Activated CD4-positive, alpha-beta T cell treated with anti-CD3 and anti-CD28 coated beads, Interleukin-2, amount 10 ng/mL, durations not matched to agents 24 days and 14 days (primary cell): ENCODE data around the gene IQGAP2. TPM values are rescaled to one million over a fixed set of nuclear protein-coding genes. Genes with fewer than 3 reads are reported as not detected.
"Not testable (repeated sequence)": the region's sequence is repeated elsewhere in the genome, so short reads cannot be mapped to it uniquely, and the experiment has no call there.

Experiments
- DNase-seq: peaks from one replicate; pipeline ENCODE4 v3.0.0; 2022
- H3K27ac Mint-ChIP-seq: one replicate; pipeline ENCODE4 v1.8.0; 2022; ENCODE audit warnings: mild to moderate bottlenecking, mixed read lengths
- H3K27me3 Mint-ChIP-seq: one replicate; pipeline ENCODE4 v1.8.0; 2022; ENCODE audit warnings: mixed read lengths
- H3K36me3 Mint-ChIP-seq: one replicate; pipeline ENCODE4 v1.8.0; 2022; ENCODE audit warnings: low read depth, mild to moderate bottlenecking, mixed read lengths
- H3K4me1 Mint-ChIP-seq: one replicate; pipeline ENCODE4 v1.8.0; 2021; ENCODE audit warnings: mixed read lengths
- H3K4me3 Mint-ChIP-seq: one replicate; pipeline ENCODE4 v1.8.0; 2022; ENCODE audit warnings: mild to moderate bottlenecking, moderate library complexity, mixed read lengths
- H3K9me3 Mint-ChIP-seq: one replicate; pipeline ENCODE4 v1.8.0; 2021; ENCODE audit warnings: mixed read lengths
- intact Hi-C: fragments of 100-400 bp; cut with micrococcal nuclease; formaldehyde crosslinking; loops from one replicate; pipeline ENCODE4 v1.15.1; 2023
- total RNA-seq: library from RNA; stranded (reverse); gene quantifications from 2 replicates; pipeline ENCODE4 v1.2.3, GENCODE V29; 2022

Gene IQGAP2
- total RNA-seq, 1 donor from 2014 or later = 37.3 TPM

DNA sequence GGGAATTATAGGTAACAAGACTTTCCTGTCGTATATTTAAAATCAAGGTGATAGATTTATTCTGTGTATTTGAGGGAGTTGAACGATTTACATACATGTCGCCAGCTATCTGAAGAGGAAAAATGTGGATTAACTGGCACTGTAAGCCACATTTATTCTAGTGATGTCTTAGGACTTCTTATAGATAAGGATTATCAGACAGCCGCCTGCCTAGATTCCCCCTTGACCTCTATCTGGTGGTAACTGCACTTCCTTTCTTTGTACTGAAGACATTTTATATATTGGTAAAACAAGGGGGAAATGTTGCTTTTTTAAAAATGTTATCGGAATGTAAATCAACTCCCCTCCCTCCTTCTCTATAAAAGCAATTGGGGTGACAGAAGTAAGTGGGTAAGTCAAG, 259.4 kb downstream of the IQGAP2 start:
- Mint-ChIP-seq H3K27me3 (no peaks in the 10 kb centered on the region), H3K4me1 (no peaks in the 10 kb centered on the region), H3K36me3 (peaks cover 41% of the 10 kb centered on the region), H3K9me3 (no peaks in the 10 kb centered on the region), H3K27ac (no peak overlapping the region), H3K4me3 (no peak overlapping the region)
- no peak for DNase-seq
- intact Hi-C loops = no loop called here

DNA sequence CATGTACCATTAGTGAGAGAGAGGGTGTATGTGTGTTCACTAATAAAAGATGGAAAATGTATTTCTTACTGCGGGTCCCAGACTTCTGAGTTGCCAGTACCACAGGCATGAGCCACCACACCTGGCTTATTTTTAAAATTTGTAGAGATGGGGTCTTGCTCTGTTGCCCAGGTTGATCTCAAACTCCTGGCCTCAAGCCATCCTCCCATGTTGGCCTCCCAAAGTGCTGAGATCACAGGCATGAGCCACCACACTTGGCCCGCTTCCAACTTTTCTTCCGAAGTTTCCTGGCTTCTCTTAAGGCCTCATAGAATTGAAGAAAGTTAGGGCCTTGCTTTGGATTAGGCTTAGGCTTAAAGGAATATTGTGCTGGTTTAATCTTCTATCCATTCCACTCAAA, 260.5 kb downstream of the IQGAP2 start:
- Mint-ChIP-seq H3K4me1 (no peaks in the 10 kb centered on the region), H3K9me3 (no peaks in the 10 kb centered on the region), H3K27me3 (no peaks in the 10 kb centered on the region), H3K27ac (no peak overlapping the region), H3K36me3 (peaks cover 39% of the 10 kb centered on the region), H3K4me3 (no peak overlapping the region)
- no peak for DNase-seq
- intact Hi-C loops = no loop called here

DNA sequence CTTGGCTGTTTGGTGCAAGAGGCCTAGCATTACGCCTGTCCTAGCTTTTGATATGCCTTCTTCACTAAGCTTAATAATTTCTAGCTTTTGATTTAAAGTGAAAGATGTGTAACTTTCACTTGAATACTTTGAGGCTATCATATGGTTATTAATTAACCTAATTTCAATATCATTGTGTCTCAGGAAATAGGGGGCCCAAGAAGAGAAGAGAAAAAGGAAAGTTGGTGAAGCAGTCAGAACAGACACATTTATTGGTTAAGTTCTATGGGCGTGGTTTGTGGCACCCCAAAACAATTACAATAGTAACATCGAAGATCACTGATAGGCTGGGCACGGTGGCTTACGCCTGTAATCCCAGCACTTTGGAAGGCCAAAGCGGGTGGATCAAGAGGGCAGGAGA, 261.0 kb downstream of the IQGAP2 start:
- Mint-ChIP-seq H3K36me3 (peaks cover 42% of the 10 kb centered on the region), H3K4me1 (no peaks in the 10 kb centered on the region), H3K4me3 (no peak overlapping the region), H3K27me3 (no peaks in the 10 kb centered on the region), H3K9me3 (no peaks in the 10 kb centered on the region), H3K27ac (no peak overlapping the region)
- intact Hi-C loops = no loop called here
- no peak for DNase-seq

DNA sequence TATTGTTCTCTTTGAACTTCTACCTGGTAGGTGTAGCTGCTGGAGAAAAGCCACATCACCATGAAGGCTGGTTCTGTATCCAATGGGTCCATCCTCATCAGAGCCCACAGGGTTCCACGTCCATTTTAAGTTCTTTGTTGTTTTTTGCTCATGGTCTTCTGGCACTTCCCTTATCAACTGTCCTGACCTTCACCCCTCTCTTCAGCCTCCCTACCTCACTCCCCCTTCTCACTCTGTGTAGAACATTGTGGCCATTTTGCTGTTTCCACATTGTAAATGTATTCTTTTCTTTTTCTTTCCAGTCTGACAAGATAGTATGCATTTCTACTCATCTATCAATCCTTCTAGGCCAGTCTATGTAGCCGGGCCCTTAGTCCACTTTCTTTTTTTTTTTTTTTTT, 264.4 kb downstream of the IQGAP2 start:
- Mint-ChIP-seq H3K36me3 (peaks cover 62% of the 10 kb centered on the region), H3K27me3 (no peaks in the 10 kb centered on the region)

DNA sequence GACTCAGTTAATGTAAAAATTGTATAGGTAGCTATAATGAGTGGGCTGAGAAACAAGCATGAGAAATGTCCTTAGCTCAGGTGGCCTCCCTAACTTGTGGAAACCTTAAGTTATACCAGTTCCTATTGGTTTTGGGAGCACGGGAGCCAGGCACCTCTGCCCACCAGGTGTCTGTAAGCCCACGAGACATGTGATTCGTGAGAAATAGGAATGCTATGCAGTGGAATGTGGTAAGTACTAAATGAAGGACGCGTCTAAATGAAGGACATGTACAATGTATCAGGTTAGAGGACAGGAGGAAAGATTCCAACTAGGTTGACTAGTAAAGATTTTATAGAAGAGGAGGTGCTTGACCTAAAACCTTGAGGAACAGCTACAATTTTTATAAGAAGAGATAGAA, 266.2 kb downstream of the IQGAP2 start:
- no peaks in the 10 kb centered on the region for H3K9me3 Mint-ChIP-seq
- H3K36me3 Mint-ChIP-seq = peaks cover 65% of the 10 kb centered on the region
- H3K4me1 Mint-ChIP-seq = no peaks in the 10 kb centered on the region
- DNase-seq = no peak
- H3K27me3 Mint-ChIP-seq = no peaks in the 10 kb centered on the region
- intact Hi-C loops = no loop called here
- no peak overlapping the region for H3K27ac Mint-ChIP-seq
- H3K4me3 Mint-ChIP-seq = no peak overlapping the region

More for the DNA sequence above, 264.4 kb downstream of the IQGAP2 start:
- H3K27ac Mint-ChIP-seq = no peak overlapping the region
- no peak overlapping the region for H3K4me3 Mint-ChIP-seq
- no peak for DNase-seq
- no peaks in the 10 kb centered on the region for H3K4me1 Mint-ChIP-seq
- intact Hi-C loops = no loop called here
- no peaks in the 10 kb centered on the region for H3K9me3 Mint-ChIP-seq

DNA sequence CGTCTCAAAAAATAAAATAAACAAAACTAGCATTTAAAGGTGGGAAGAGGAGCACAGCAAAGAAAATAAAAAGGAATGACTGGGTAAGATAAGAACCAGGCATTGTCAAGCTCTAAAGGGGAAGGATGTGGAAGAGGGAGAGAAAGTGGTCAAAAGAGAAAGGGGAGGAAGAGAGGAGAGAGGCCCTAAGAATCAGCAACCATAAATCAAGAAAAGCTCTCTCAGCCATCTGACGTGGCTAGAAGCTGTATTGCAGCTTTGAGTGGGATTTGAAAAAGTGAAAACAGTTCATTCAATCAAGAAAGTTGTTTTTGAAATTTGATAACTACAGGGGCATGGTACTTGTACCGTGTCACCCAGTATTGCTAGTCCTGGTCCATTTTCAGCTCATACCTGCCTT, 267.4 kb downstream of the IQGAP2 start:
- H3K9me3 Mint-ChIP-seq = no peaks in the 10 kb centered on the region
- no peaks in the 10 kb centered on the region for H3K27me3 Mint-ChIP-seq
- H3K4me3 Mint-ChIP-seq = no peak overlapping the region
- H3K36me3 Mint-ChIP-seq = peaks cover 62% of the 10 kb centered on the region
- no peak for DNase-seq
- no peaks in the 10 kb centered on the region for H3K4me1 Mint-ChIP-seq
- intact Hi-C loops = no loop called here
- H3K27ac Mint-ChIP-seq = no peak overlapping the region

DNA sequence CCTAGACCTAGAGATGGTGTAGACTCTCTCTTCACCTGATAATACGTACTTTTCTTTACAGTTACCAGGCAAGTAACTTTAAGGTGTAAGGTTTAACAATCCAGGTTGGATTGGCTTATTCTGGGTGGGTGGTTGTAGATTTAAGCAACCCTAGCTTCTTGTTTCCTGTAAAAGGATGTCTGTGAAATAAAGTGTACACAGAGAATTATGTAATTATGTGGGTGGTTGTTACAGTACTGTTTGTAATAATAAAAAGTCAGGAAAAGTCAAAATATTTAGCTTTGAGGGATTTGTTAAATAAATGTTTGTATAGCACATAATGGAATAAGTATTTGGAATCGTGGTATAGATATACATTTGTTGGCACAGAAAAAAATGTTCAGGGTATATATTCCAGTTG, 269.2 kb downstream of the IQGAP2 start:
- H3K36me3 Mint-ChIP-seq = peaks cover 69% of the 10 kb centered on the region
- H3K27ac Mint-ChIP-seq = no peak overlapping the region
- H3K9me3 Mint-ChIP-seq = no peaks in the 10 kb centered on the region
- H3K27me3 Mint-ChIP-seq = no peaks in the 10 kb centered on the region
- intact Hi-C loops = no loop called here
- DNase-seq = no peak
- H3K4me1 Mint-ChIP-seq = no peaks in the 10 kb centered on the region
- no peak overlapping the region for H3K4me3 Mint-ChIP-seq

DNA sequence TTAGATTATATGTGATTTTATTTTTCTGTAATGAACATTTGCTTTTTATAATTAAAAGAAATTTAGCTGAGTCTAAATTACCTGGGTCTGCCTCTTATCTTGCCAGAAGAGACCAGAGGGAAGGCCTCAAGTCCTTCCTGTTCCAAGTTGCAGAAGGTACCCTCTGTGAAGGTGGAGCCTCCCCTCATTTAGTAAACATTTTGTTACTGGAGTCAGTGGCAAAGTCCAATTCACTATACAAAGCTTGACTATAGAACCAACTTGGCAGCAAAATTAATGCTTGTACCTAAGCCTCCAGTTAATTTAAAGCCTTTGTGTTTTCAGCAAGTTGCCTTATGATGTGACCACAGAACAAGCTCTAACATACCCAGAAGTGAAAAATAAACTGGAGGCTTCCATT, 270.0 kb downstream of the IQGAP2 start:
- H3K4me3 Mint-ChIP-seq = no peak overlapping the region
- no peaks in the 10 kb centered on the region for H3K4me1 Mint-ChIP-seq
- no peaks in the 10 kb centered on the region for H3K9me3 Mint-ChIP-seq
- peaks cover 68% of the 10 kb centered on the region for H3K36me3 Mint-ChIP-seq
- H3K27me3 Mint-ChIP-seq = no peaks in the 10 kb centered on the region
- DNase-seq = no peak
- intact Hi-C loops = no loop called here
- no peak overlapping the region for H3K27ac Mint-ChIP-seq

DNA sequence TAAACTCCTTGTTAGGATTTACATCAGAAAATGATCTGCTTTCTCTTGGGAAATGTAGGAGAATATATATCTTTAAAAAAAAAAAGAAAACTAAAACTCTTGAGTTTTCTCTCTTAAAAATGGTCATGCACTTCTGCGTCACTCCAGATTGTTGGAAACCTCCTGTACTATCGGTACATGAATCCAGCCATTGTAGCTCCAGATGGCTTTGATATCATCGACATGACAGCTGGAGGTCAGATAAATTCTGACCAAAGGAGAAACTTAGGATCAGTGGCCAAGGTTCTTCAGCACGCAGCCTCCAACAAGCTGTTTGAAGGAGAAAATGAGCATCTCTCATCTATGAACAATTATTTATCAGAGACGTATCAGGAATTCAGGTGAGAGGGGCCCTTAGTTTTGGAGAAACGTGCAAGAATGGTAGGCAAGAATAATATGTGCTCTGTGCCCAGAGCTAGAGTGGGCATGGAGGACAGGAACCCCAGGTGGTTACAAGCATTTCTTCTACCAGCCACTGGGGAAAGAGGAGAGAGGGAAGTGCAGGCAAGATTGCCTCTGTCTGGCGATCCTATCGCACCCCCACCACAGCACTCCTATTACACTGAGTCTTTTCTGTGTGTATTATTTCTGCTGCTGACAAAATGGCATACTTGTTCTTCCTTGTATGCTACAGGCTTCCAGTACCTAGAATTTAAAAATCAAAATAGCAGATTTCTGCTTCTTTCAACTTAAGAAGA, 271.4 kb downstream of the IQGAP2 start:
- H3K9me3 Mint-ChIP-seq = no peaks in the 10 kb centered on the region
- no peak overlapping the region for H3K27ac Mint-ChIP-seq
- no peak for DNase-seq
- H3K36me3 Mint-ChIP-seq = peaks cover 70% of the 10 kb centered on the region
- intact Hi-C loops = no loop called here
- no peaks in the 10 kb centered on the region for H3K4me1 Mint-ChIP-seq
- no peak overlapping the region for H3K4me3 Mint-ChIP-seq
- H3K27me3 Mint-ChIP-seq = no peaks in the 10 kb centered on the region

DNA sequence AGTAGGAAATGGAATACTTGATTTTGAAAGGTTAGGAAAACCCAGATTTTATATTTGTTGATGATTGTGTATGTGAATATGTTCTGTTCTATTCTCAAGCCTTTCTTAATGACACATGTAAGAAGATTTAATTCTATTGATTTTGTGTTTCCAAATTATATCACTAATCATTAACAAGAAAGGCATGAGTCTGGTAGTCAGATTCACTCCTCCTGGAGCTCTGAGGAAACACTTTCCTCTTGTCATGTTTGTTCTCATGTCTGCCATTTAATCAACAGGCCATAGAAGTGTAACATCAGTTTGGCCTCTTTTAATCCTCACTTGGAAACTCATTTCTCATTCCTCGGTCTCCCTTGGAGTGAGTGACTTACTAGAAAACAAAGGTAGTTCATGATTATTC, 272.3 kb downstream of the IQGAP2 start:
- DNase-seq = no peak
- H3K36me3 Mint-ChIP-seq = peaks cover 71% of the 10 kb centered on the region
- intact Hi-C loops = no loop called here
- H3K4me3 Mint-ChIP-seq = no peak overlapping the region
- peaks cover 2% of the 10 kb centered on the region for H3K4me1 Mint-ChIP-seq
- no peak overlapping the region for H3K27ac Mint-ChIP-seq
- no peaks in the 10 kb centered on the region for H3K9me3 Mint-ChIP-seq
- H3K27me3 Mint-ChIP-seq = no peaks in the 10 kb centered on the region

DNA sequence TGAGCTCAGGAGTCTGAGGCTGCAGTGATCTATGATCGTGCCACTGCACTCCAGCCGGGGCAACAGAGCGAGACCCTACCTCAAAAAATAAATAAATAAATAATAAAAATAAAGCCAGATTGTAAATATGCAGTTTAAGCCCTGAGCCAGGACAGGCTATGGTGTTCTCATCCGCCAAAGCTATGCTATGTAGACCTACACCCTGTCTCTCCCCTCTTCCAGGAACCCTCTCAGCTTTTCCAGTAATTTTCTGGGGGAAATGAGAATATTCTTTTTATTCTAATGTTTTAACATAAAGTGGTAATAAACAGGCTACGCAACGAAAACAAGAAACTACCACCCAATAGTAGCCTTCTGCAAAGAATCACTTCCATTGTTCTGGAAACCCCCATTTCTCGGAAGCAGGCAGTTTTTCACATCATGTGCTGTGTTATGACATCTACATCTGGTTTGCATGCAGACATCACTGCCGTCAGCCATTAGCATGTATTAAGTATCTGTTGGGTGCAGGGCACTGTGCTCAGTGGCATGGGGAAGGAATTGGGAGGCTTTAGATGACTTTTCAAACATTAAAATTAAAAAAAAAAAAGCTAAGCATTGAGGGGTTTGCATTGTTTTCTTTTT, 274.9 kb downstream of the IQGAP2 start:
- Mint-ChIP-seq H3K9me3 (no peaks in the 10 kb centered on the region), H3K27me3 (no peaks in the 10 kb centered on the region), H3K4me3 (no peak overlapping the region), H3K36me3 (peaks cover 63% of the 10 kb centered on the region), H3K27ac (no peak overlapping the region), H3K4me1 (peaks cover 3% of the 10 kb centered on the region)
- no peak for DNase-seq
- intact Hi-C loops = no loop called here

DNA sequence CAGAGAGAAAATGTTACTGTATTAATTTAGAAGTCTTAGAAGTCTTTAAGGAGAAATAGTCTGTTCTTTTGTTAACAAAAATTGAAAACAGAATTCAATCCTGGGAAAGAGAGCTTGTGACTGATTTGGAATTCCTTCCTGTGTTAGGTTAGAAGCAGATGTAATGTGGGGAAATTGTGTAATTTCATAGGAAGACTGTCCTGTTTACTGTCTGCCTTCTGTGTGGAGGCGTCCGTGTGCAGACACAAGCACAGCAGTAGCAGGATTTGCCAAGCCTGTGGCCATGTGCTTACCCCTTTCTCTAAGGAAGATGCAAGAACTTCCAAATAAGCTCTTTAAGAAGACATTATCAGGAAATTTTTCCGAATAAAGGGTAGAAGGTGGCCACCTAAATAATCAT, 276.1 kb downstream of the IQGAP2 start:
- Mint-ChIP-seq H3K9me3 (no peaks in the 10 kb centered on the region), H3K4me1 (peaks cover 3% of the 10 kb centered on the region), H3K4me3 (no peak overlapping the region), H3K36me3 (peaks cover 60% of the 10 kb centered on the region), H3K27ac (no peak overlapping the region), H3K27me3 (no peaks in the 10 kb centered on the region)
- intact Hi-C loops = no loop called here
- DNase-seq = no peak

DNA sequence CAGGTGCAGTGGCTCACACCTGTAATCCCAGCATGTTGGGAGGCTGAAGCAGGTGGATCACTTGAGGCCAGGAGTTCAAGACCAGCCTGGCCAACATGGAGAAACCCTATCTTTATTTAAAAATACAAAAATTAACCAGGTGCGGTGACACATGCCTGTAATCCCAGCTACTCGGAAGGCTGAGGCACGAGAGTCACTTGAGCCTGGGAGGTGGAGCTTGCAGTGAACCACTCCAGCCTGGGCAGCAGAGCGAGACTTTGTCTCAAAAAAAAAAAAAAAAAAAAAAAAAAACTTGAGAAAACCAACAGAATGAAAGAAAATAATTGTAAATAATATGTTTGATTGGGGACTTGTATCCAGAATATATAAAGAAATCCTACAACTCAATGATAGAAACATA, 277.7 kb downstream of the IQGAP2 start:
- H3K27ac Mint-ChIP-seq, H3K4me1 Mint-ChIP-seq, H3K27me3 Mint-ChIP-seq, H3K9me3 Mint-ChIP-seq, intact Hi-C loops, DNase-seq, H3K4me3 Mint-ChIP-seq: not testable (repeated sequence)
- peaks cover 67% of the 10 kb centered on the region for H3K36me3 Mint-ChIP-seq

DNA sequence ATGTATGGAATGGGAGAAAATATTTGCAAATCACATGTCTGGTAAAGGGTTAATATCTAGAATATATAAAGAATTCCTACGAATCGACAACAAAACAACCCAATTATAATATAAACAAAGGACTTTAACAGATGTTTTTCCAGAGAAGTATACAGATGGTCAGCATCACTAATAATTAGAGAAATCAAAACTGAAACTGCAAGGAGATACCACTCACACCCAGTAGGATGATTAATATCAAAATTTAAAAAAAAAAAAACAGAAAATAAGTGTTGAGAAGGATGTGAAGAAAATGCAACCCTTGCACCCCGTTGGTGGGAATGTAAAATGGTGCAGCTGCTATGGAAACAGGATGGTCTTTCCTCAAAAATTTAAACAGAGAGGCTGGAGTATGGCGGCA, 278.2 kb downstream of the IQGAP2 start:
- intact Hi-C loops = no loop called here
- Mint-ChIP-seq H3K36me3 (peaks cover 67% of the 10 kb centered on the region), H3K4me3 (no peak overlapping the region)

DNA sequence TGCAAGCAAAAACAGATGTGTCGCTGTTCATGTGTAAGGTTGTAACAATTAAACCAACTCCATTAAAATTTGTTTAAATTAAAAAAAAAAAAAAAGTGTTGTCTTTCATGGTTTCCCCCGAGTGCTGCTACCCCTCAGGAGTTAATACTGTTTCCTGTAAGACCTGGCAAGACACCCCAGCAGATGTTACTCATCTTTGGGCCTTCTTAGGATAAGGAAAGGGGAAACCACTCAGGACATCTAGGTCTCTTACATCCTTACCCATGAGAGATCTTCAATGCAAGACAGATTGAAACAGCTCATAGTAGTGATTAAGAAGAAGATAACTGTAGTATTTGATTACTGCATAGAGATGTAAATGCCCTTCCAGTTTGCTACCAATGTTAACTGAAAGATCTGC, 279.3 kb downstream of the IQGAP2 start:
- H3K9me3 Mint-ChIP-seq = no peaks in the 10 kb centered on the region
- peaks cover 3% of the 10 kb centered on the region for H3K4me1 Mint-ChIP-seq
- peaks cover 67% of the 10 kb centered on the region for H3K36me3 Mint-ChIP-seq
- H3K27ac Mint-ChIP-seq = no peak overlapping the region
- intact Hi-C loops = no loop called here
- no peak for DNase-seq
- H3K4me3 Mint-ChIP-seq = no peak overlapping the region
- H3K27me3 Mint-ChIP-seq = no peaks in the 10 kb centered on the region

More for the DNA sequence above, 278.2 kb downstream of the IQGAP2 start:
- Mint-ChIP-seq H3K27ac (no peak overlapping the region), H3K9me3 (no peaks in the 10 kb centered on the region), H3K4me1 (peaks cover 3% of the 10 kb centered on the region), H3K27me3 (no peaks in the 10 kb centered on the region)
- no peak for DNase-seq
